PFSK-1 (cell line): ENCODE results near the gene ASCC1.

ENCODE experiments used
- FOXP2 ChIP-seq: optimal IDR thresholded peaks from 2 replicates; pipeline ENCODE3; 2011; ENCODE audit warnings: borderline replicate concordance, control low read depth, inconsistent platforms; ENCODE audit not compliant: insufficient read depth; ENCODE audit errors: extremely low read length, extremely low read depth
- POLR2AphosphoS5 ChIP-seq: IDR thresholded peaks from 2 replicates; pipeline ENCODE4 v1.6.1; 2012; ENCODE audit warnings: low read depth, mild to moderate bottlenecking, control low read depth, low read length, moderate library complexity
- REST ChIP-seq, 2 experiments: IDR thresholded peaks; 2 replicates each; pipeline versions ENCODE4 v1.6.1 to v1.8.0; 2011 to 2012; ENCODE audit warnings: low read depth in 2 of 2, low read length in 2 of 2, control low read depth in 1 of 2, inconsistent platforms in 1 of 2, mild to moderate bottlenecking in 1 of 2, moderate library complexity in 1 of 2; ENCODE audit not compliant: insufficient read depth in 1 of 2
- SIN3A ChIP-seq: IDR thresholded peaks from 2 replicates; pipeline ENCODE4 v1.6.1; 2012; ENCODE audit warnings: mild to moderate bottlenecking, low read length, moderate library complexity, borderline replicate concordance; ENCODE audit not compliant: insufficient read depth
- TAF1 ChIP-seq: IDR thresholded peaks from 2 replicates; pipeline ENCODE4 v1.6.1; 2012; ENCODE audit warnings: low read length, control low read depth, borderline replicate concordance; ENCODE audit not compliant: insufficient read depth

ASCC1 gene

DNA sequence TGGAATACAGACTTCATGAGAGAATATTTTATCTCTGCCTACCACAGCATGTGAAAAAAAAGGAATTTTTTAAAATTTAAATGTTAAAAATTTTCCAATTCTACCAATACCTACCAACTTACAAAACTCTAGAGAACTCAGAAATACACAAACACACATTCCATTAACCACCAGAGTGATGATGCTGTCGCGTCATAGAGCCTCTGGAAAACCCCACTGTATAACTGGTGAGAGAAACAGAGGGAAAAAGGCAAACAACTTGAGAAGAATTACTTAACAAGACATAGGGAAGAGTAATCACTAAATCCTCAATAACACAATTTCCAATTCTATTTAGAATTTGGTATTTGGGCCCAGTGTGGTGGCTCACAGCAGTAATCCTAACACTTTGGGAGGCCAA, 121.5 kb downstream of the ASCC1 start:
- TF ChIP-seq POLR2AphosphoS5 (no peak), FOXP2 (no peak), TAF1 (no peak), REST (IDR thresholded peaks at IDR 0.05; ENCODE audit: insufficient read depth in 1 of 2, low read depth in 2 of 2, low read length in 2 of 2) (no peak), SIN3A (no peak)

- TF ChIP-seq TAF1 (no peak), REST (IDR thresholded peaks at IDR 0.05; ENCODE audit: insufficient read depth in 1 of 2, low read depth in 2 of 2, low read length in 2 of 2) (no peak), SIN3A (no peak), FOXP2 (no peak), POLR2AphosphoS5 (no peak)
Measured at GRCh38 chr10:72093450-72093849, 122.6 kb downstream of the ASCC1 start.

GRCh38 chr10:72092987-72093386, 123.1 kb downstream of the ASCC1 start:
- no peak for TF ChIP-seq REST (IDR thresholded peaks at IDR 0.05; ENCODE audit: insufficient read depth in 1 of 2, low read depth in 2 of 2, low read length in 2 of 2)
- no peak for TF ChIP-seq SIN3A
- TF ChIP-seq POLR2AphosphoS5 = no peak
- TF ChIP-seq TAF1 = no peak
- TF ChIP-seq FOXP2 = no peak

DNA sequence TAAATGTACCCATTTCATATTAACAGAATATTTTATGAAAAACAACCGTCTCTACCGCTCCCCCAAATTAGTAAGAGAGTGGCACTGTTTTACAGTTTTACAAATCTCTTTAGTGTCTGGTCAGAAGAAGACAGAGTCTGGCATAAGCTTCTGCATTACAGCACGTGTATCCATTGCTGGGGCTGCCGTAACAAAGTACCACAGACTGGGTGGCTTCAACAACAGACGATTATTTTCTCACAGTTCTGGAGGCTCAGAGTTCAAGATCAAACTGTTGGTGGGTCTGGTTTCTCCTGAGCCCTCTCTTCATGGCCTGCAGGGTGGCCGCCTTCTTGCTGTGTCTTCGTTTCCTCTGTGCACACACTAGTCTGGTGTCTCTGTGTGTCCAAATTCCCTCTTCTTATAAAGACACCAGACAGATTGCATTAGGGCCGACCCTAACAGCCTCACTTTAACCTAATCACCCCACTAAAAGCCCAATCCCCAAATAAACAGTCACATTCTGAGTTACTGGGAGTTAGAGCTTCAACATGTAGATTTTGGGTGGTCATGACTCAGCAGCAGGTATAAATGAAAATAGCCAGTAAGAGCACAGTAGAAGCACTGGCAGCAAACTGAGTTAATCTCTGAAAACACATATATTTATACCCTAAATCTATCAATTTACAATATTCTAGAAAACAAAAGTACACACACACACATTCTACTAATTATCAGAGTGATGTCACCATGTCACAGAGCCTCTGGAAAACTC, 123.7 kb downstream of the ASCC1 start:
- TF ChIP-seq POLR2AphosphoS5 (no peak), REST (IDR thresholded peaks at IDR 0.05; ENCODE audit: insufficient read depth in 1 of 2, low read depth in 2 of 2, low read length in 2 of 2) (no peak), FOXP2 (no peak), SIN3A (no peak), TAF1 (no peak)

GRCh38 chr10:72090326-72090725, 125.8 kb downstream of the ASCC1 start:
- no peak for TF ChIP-seq FOXP2
- no peak for TF ChIP-seq SIN3A
- no peak for TF ChIP-seq TAF1
- no peak for TF ChIP-seq REST (IDR thresholded peaks at IDR 0.05; ENCODE audit: insufficient read depth in 1 of 2, low read depth in 2 of 2, low read length in 2 of 2)
- no peak for TF ChIP-seq POLR2AphosphoS5
